ENCODE results near the gene PEMT.

- TF ChIP-seq CTCF (IDR thresholded peaks at IDR 0.05) = no peak
- no peak for TF ChIP-seq EZH2 (IDR thresholded peaks at IDR 0.05; ENCODE audit: borderline replicate concordance, insufficient read depth, low read depth, low read length, poor library complexity, severe bottlenecking)
These were observed 77.9 kb downstream of the PEMT start for GRCh38 chr17:17513626-17514025.
